HCT116 (cell line): ENCODE data around the gene TGM1. TPM values are rescaled to one million over a fixed set of nuclear protein-coding genes. Genes with fewer than 3 reads are reported as not detected.

ENCODE experiments used
- ATAC-seq: fragments of 200-7000 bp; cut with Tn5 transposase; 2 replicates; pipeline ENCODE4 v1.9.1; 2020; ENCODE audit warnings: mild to moderate bottlenecking, moderate library complexity
- BruUV-seq: library from RNA; stranded (reverse); fragments of 400-500 nt; replicated peaks from 2 replicates; lab custom pipeline; 2021; lab: Mats Ljungman, UMichigan
- CTCF ChIA-PET: fragments of 300-600 bp; sonication (Branson Sonifier 250); formaldehyde crosslinking; loops from one replicate; lab custom pipeline; 2021; ENCODE audit warnings: antibody characterized with exemption; lab: Charles Lee
- POLR2A ChIA-PET: fragments of 300-600, 350-600 bp; sonication (Branson Sonifier 250); formaldehyde crosslinking; loops from one replicate; lab custom pipeline; 2021; ENCODE audit warnings: antibody characterized with exemption; lab: Charles Lee
- RAD21 ChIA-PET, 2 experiments: fragments of 300-600 bp; sonication (Branson Sonifier 250); formaldehyde crosslinking; loops; one replicate each; lab custom pipeline; 2023; ENCODE audit warnings: low total read pairs in 2 of 2; ENCODE audit not compliant: uncharacterized antibody in 2 of 2, unreplicated experiment in 2 of 2, low non-redundant PET in 1 of 2; lab: Charles Lee
- DNase-seq: peaks from one replicate; pipeline ENCODE4 v3.0.0-alpha.2; 2010; ENCODE audit warnings: low read depth, low spot score
- H2AFZ ChIP-seq: fragments of 200-600 bp; shearing (Covaris generic), sonication (generic); 2 replicates; pipeline ENCODE4 v1.6.1; 2017; ENCODE audit warnings: low read depth, mixed run types, mixed read lengths, antibody characterized with exemption, low read length; ENCODE audit not compliant: poor library complexity, severe bottlenecking
- H3K27ac ChIP-seq: 2 replicates; pipeline ENCODE4 v1.5.1; 2012; ENCODE audit warnings: low read depth, low read length
- H3K27me3 ChIP-seq: fragments of 200-600 bp; sonication (generic); 2 replicates; pipeline ENCODE4 v1.6.1; 2016; ENCODE audit warnings: mixed run types, low read length, mixed read lengths; ENCODE audit not compliant: insufficient read depth
- H3K36me3 ChIP-seq, 2 experiments: fragments of 200-500 bp in 1 of 2; fragments of 200-600 bp in 1 of 2; sonication (Bioruptor generic) in 1 of 2; sonication (generic) in 1 of 2; 2 replicates each; pipeline versions ENCODE4 v1.5.1 to v1.6.1; 2014 to 2016; ENCODE audit warnings: low read length in 2 of 2, inconsistent platforms in 1 of 2, mixed read lengths in 1 of 2, mixed run types in 1 of 2; ENCODE audit not compliant: insufficient read depth in 2 of 2, control insufficient read depth in 1 of 2
- H3K4me1 ChIP-seq, 2 experiments: fragments of 200-600 bp in 1 of 2; sonication (generic) in 1 of 2; 2 replicates each; pipeline versions ENCODE4 v1.5.1 to v1.6.1; 2012 to 2017; ENCODE audit warnings: low read length in 2 of 2, inconsistent platforms in 1 of 2, mild to moderate bottlenecking in 1 of 2, mixed read lengths in 1 of 2, mixed run types in 1 of 2, moderate library complexity in 1 of 2; ENCODE audit not compliant: insufficient read depth in 2 of 2, control insufficient read depth in 1 of 2
- H3K4me2 ChIP-seq: fragments of 200-600 bp; sonication (generic); 2 replicates; pipeline ENCODE4 v1.6.1; 2017; ENCODE audit warnings: mixed run types, low read length, mixed read lengths
- H3K4me3 ChIP-seq, 2 experiments: fragments of 200-600 bp in 1 of 2; sonication (generic) in 1 of 2; replicated peaks in 1 of 2; 2 replicates each; pipeline ENCODE4 v1.5.1; 2011 to 2016; ENCODE audit warnings: low read length in 2 of 2, control low read depth in 1 of 2, low read depth in 1 of 2, mild to moderate bottlenecking in 1 of 2, mixed read lengths in 1 of 2, mixed run types in 1 of 2
- H3K79me2 ChIP-seq: fragments of 200-600 bp; sonication (generic); 2 replicates; pipeline ENCODE4 v1.6.1; 2017; ENCODE audit warnings: mild to moderate bottlenecking, mixed run types, low read length, moderate library complexity, mixed read lengths; ENCODE audit not compliant: insufficient read depth
- H3K9ac ChIP-seq: fragments of 200-600 bp; sonication (generic); 2 replicates; pipeline ENCODE4 v1.6.1; 2016; ENCODE audit warnings: low read length, mixed read lengths
- H3K9me2 ChIP-seq: fragments of 200-600 bp; sonication (generic), shearing (Covaris generic); 2 replicates; pipeline ENCODE4 v1.6.1; 2017; ENCODE audit warnings: mixed run types, mild to moderate bottlenecking, moderate library complexity; ENCODE audit not compliant: insufficient read depth
- H3K9me3 ChIP-seq, 2 experiments: fragments of 200-500 bp in 1 of 2; fragments of 200-600 bp in 1 of 2; sonication (Bioruptor generic) in 1 of 2; sonication (generic) in 1 of 2; 2 replicates each; pipeline ENCODE4 v1.6.1; 2014 to 2017; ENCODE audit warnings: low read length in 2 of 2, mixed read lengths in 2 of 2, inconsistent platforms in 1 of 2, low read depth in 1 of 2, mild to moderate bottlenecking in 1 of 2, mixed run types in 1 of 2, moderate library complexity in 1 of 2; ENCODE audit not compliant: control insufficient read depth in 1 of 2, insufficient read depth in 1 of 2
- H4K20me1 ChIP-seq: fragments of 200-600 bp; sonication (generic), shearing (Covaris generic); 2 replicates; pipeline ENCODE4 v1.6.1; 2017; ENCODE audit warnings: mixed run types, mild to moderate bottlenecking, moderate library complexity; ENCODE audit not compliant: insufficient read depth
- ATF3 ChIP-seq: IDR thresholded peaks from 2 replicates; pipeline ENCODE4 v1.6.1; 2012
- CBX3 ChIP-seq: IDR thresholded peaks from 2 replicates; pipeline ENCODE4 v1.6.1; 2012; ENCODE audit warnings: low read depth
- CEBPB ChIP-seq: IDR thresholded peaks from 2 replicates; pipeline ENCODE4 v1.6.1; 2012; ENCODE audit warnings: low read depth
- EGR1 ChIP-seq: IDR thresholded peaks from 2 replicates; pipeline ENCODE4 v1.6.1; 2012; ENCODE audit warnings: low read depth
- ELF1 ChIP-seq: IDR thresholded peaks from 2 replicates; pipeline ENCODE4 v1.6.1; 2012; ENCODE audit warnings: low read depth, borderline replicate concordance
- EZH2 ChIP-seq: fragments of 200-600 bp; sonication (generic); IDR thresholded peaks from 2 replicates; pipeline ENCODE4 v1.6.1; 2017; ENCODE audit warnings: antibody characterized with exemption, mixed run types
- EZH2phosphoT487 ChIP-seq: fragments of 200-600 bp; IDR thresholded peaks from 2 replicates; pipeline ENCODE4 v1.6.1; 2018; ENCODE audit warnings: antibody characterized with exemption, borderline replicate concordance
- FOSL1 ChIP-seq: IDR thresholded peaks from 2 replicates; pipeline ENCODE4 v1.6.1; 2012; ENCODE audit warnings: low read depth
- JUND ChIP-seq: IDR thresholded peaks from 2 replicates; pipeline ENCODE4 v1.6.1; 2012
- MAX ChIP-seq: IDR thresholded peaks from 2 replicates; pipeline ENCODE4 v1.6.1; 2012
- POLR2A ChIP-seq: IDR thresholded peaks from 2 replicates; pipeline ENCODE4 v1.7.0; 2011; ENCODE audit warnings: borderline replicate concordance; ENCODE audit not compliant: insufficient read depth, insufficient read length; ENCODE audit errors: extremely low read depth
- POLR2AphosphoS5 ChIP-seq: IDR thresholded peaks from 2 replicates; pipeline ENCODE4 v1.6.1; 2011; ENCODE audit warnings: mild to moderate bottlenecking, low read depth, low read length, moderate library complexity
- RAD21 ChIP-seq: IDR thresholded peaks from 2 replicates; pipeline ENCODE4 v1.6.1; 2012; ENCODE audit warnings: low read depth, mild to moderate bottlenecking
- REST ChIP-seq: IDR thresholded peaks from 2 replicates; pipeline ENCODE4 v1.6.1; 2012; ENCODE audit warnings: low read depth
- SIN3A ChIP-seq: IDR thresholded peaks from 2 replicates; pipeline ENCODE4 v1.6.1; 2012; ENCODE audit warnings: low read depth
- SP1 ChIP-seq: IDR thresholded peaks from 2 replicates; pipeline ENCODE4 v1.6.1; 2012; ENCODE audit warnings: low read depth
- SRF ChIP-seq: IDR thresholded peaks from 2 replicates; pipeline ENCODE4 v1.6.1; 2012; ENCODE audit warnings: low read depth
- TCF7L2 ChIP-seq: IDR thresholded peaks from 2 replicates; pipeline ENCODE4 v1.7.0; 2011; ENCODE audit warnings: borderline replicate concordance, inconsistent platforms; ENCODE audit not compliant: insufficient read depth, insufficient read length; ENCODE audit errors: extremely low read depth
- YY1 ChIP-seq: IDR thresholded peaks from 2 replicates; pipeline ENCODE4 v1.6.1; 2011; ENCODE audit warnings: low read length, low read depth, moderate library complexity, mild to moderate bottlenecking; ENCODE audit not compliant: insufficient replicate concordance; ENCODE audit errors: extremely low read depth
- ZBTB33 ChIP-seq: IDR thresholded peaks from 2 replicates; pipeline ENCODE4 v1.6.1; 2011; ENCODE audit warnings: mild to moderate bottlenecking, low read length, moderate library complexity; ENCODE audit not compliant: insufficient replicate concordance; ENCODE audit errors: extremely low read depth
- ZFX ChIP-seq: fragments of 450-650 bp; IDR thresholded peaks from 2 replicates; pipeline ENCODE4 v1.6.1; 2017
- ZNF274 ChIP-seq: fragments of 200-500 bp; sonication (Bioruptor generic); IDR thresholded peaks from 2 replicates; pipeline ENCODE4 v1.6.1; 2014; ENCODE audit warnings: mild to moderate bottlenecking, low read depth, low read length, inconsistent platforms
- intact Hi-C: fragments of 100-400 bp; cut with micrococcal nuclease; formaldehyde crosslinking; loops from 2 replicates; pipeline ENCODE4 v1.10.0; 2022
- total RNA-seq: library from RNA; stranded (reverse); gene quantifications from one replicate; pipeline ENCODE4 v1.2.1, GENCODE V29; 2021; ENCODE audit not compliant: unreplicated experiment

TGM1 gene
- total RNA-seq, 1 experiment from 2014 or later, result 5.6 TPM

- BruUV-seq, result no TSS peak
- RAD21 ChIA-PET, result interaction anchor here in 1 of 2 experiments (0.7 kb wide), 1 partner anchor 26 kb away, joined by 3 read pairs; no protein-coding TSS in a partner anchor
- TF ChIP-seq ELF1 (peak; percentile 50; the same call in 1 of the 2 replicates), FOSL1 (no peak), POLR2A (peak; percentile 76), RAD21 (no peak), MAX (peak; percentile 98), POLR2AphosphoS5 (peak; percentile 84), REST (no peak), SIN3A (peak; percentile 69; the same call in 1 of the 2 replicates), ATF3 (no peak), ZBTB33 (peak; percentile 34), SRF (no peak), SP1 (peak; percentile 50; the same call in 1 of the 2 replicates), JUND (no peak), ZFX (no peak), CEBPB (no peak), CBX3 (peak; percentile 94), YY1 (peak; percentile 12), EZH2 (no peak), TCF7L2 (peak; percentile 31), EZH2phosphoT487 (no peak), ZNF274 (no peak), EGR1 (no peak)
Measured at GRCh38 chr14:24271134-24271833, 8.3 kb upstream of the TGM1 start, which contains the start of gene RABGGTA. RABGGTA (minus strand) TSS chr14:24271597; CDS start chr14:24271115, 482 bp downstream.

More at GRCh38 chr14:24271134-24271833, 8.3 kb upstream of the TGM1 start, which contains the start of gene RABGGTA:
- H3K4me1 ChIP-seq, result peaks cover 9 to 22% of the 10 kb centered on the region in 2 experiments; a peak in 3 of 4 replicates
- POLR2A ChIA-PET, result interaction anchor here (0.6 to 2.7 kb wide), 12 partner anchors 9 to 165 kb away, joined by 3 to 20 read pairs (median 5); partner anchors contain the start of genes DHRS1, NOP9, PSME2 and TGM1
- CTCF ChIA-PET, result interaction anchor here (0.7 to 2.0 kb wide), 9 partner anchors 9 to 160 kb away, joined by 3 to 17 read pairs (median 5); partner anchors contain the start of genes CIDEB, MDP1 and TINF2
- H3K27ac ChIP-seq, result peak within 1 kb of the TSS; percentile 86
- no peaks in the 10 kb centered on the region for H4K20me1 ChIP-seq
- H3K9me2 ChIP-seq, result no peaks in the 10 kb centered on the region
- no peaks in the 10 kb centered on the region for H3K9me3 ChIP-seq
- H3K36me3 ChIP-seq, result no peaks in the 10 kb centered on the region; a peak in 1 of 4 replicates
- H3K4me3 ChIP-seq, result peak within 1 kb of the TSS; percentile 79 to 92
- peak within 1 kb of the TSS; percentile 98 for H3K4me2 ChIP-seq
- H2AFZ ChIP-seq, result no peak within 1 kb of the TSS
- DNase-seq, result peak; percentile 85
- peak within 1 kb of the TSS; percentile 94 for H3K9ac ChIP-seq
- no peaks in the 10 kb centered on the region for H3K27me3 ChIP-seq
- intact Hi-C loops, result loop anchor here (1.0 kb wide), 1 partner anchor 29 kb away; the partner anchor contains the start of gene TINF2
- peaks cover 4% of the 10 kb centered on the region; the same call in 1 of the 2 replicates for H3K79me2 ChIP-seq
- peak; percentile 97 for ATAC-seq
